K562 treated with DMSO at 1 percent for 24 hours (cell line): ENCODE measurements around the gene POMT2. TPM values are rescaled to one million over a fixed set of nuclear protein-coding genes. Genes with fewer than 3 reads are reported as not detected.

Experiments
- total RNA-seq: library from RNA; unstranded; fragments of 300-600 nt; gene quantifications from 2 replicates; pipeline ENCODE4 v1.2.3, GENCODE V29; 2022; ENCODE audit warnings: low read depth; ENCODE audit not compliant: insufficient read depth

Gene POMT2, protein sequence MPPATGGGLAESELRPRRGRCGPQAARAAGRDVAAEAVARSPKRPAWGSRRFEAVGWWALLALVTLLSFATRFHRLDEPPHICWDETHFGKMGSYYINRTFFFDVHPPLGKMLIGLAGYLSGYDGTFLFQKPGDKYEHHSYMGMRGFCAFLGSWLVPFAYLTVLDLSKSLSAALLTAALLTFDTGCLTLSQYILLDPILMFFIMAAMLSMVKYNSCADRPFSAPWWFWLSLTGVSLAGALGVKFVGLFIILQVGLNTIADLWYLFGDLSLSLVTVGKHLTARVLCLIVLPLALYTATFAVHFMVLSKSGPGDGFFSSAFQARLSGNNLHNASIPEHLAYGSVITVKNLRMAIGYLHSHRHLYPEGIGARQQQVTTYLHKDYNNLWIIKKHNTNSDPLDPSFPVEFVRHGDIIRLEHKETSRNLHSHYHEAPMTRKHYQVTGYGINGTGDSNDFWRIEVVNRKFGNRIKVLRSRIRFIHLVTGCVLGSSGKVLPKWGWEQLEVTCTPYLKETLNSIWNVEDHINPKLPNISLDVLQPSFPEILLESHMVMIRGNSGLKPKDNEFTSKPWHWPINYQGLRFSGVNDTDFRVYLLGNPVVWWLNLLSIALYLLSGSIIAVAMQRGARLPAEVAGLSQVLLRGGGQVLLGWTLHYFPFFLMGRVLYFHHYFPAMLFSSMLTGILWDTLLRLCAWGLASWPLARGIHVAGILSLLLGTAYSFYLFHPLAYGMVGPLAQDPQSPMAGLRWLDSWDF
- 6.8 and 7.3 TPM in 2 replicates for total RNA-seq

GRCh38 chr14:77320238-77320935, at the start of gene POMT2:
TSS of gene POMT2 (minus strand) at chr14:77320883. CDS start at chr14:77320681, 202 bp downstream.

GRCh38 chr14:77271113-77271710, 49.5 kb downstream of the POMT2 start, which contains the start of gene NGB:
TSS of gene NGB (minus strand) at chr14:77271206. CDS start at chr14:77270937, 269 bp downstream.

Other genes with a start within 250 kb of the POMT2 start
- gene CIPC, start 222.6 kb downstream of the POMT2 start, total RNA-seq, result 5.2 and 5.3 TPM in 2 replicates
- gene ZDHHC22, start 179.1 kb downstream of the POMT2 start, total RNA-seq, result not detected in 2 replicates
- gene TMEM63C, start 139.1 kb downstream of the POMT2 start, total RNA-seq, result not detected in 2 replicates
- not detected in 2 replicates for gene NGB, start 49.7 kb downstream of the POMT2 start, total RNA-seq
- 37.8 and 39.4 TPM in 2 replicates for gene GSTZ1, start 153 bp upstream of the POMT2 start, total RNA-seq
- 5.5 and 7.1 TPM in 2 replicates for gene TMED8, start 56.2 kb upstream of the POMT2 start, total RNA-seq
- 0.29 and 2.4 TPM in 2 replicates for gene SAMD15, start 56.5 kb upstream of the POMT2 start, total RNA-seq
- gene NOXRED1, start 102.6 kb upstream of the POMT2 start, total RNA-seq, result 0.23 TPM in 1 of 2 replicates, not detected in the other
- 13.6 TPM in 2 replicates for gene VIPAS39, start 136.7 kb upstream of the POMT2 start, total RNA-seq
- gene AHSA1, start 137.2 kb upstream of the POMT2 start, total RNA-seq, result 65.7 and 79.4 TPM in 2 replicates
- not detected in 2 replicates for gene ISM2, start 177.9 kb upstream of the POMT2 start, total RNA-seq